H4 (cell line): Measurements from ENCODE around the gene CPAMD8. TPM values are rescaled to one million over a fixed set of nuclear protein-coding genes. Genes with fewer than 3 reads are reported as not detected.
A peak's percentile ranks its signal among the peaks of the same experiment; 100 is the strongest.

Source experiments
- DNase-seq: peaks from one replicate; pipeline ENCODE4 v3.0.0-alpha.2; 2015; ENCODE audit warnings: low spot score
- total RNA-seq: library from RNA; depleted of rRNA; stranded (reverse); fragments of >200 nt; shearing (Covaris generic); gene quantifications from 2 replicates; pipeline ENCODE4 v1.2.3, GENCODE V29; 2014

Gene CPAMD8
- total RNA-seq, 1 experiment from 2014 or later: not detected

- DNase-seq: peak; percentile 71
These were observed 105.6 kb downstream of the CPAMD8 start for GRCh38 chr19:16920816-16921529.

DNA sequence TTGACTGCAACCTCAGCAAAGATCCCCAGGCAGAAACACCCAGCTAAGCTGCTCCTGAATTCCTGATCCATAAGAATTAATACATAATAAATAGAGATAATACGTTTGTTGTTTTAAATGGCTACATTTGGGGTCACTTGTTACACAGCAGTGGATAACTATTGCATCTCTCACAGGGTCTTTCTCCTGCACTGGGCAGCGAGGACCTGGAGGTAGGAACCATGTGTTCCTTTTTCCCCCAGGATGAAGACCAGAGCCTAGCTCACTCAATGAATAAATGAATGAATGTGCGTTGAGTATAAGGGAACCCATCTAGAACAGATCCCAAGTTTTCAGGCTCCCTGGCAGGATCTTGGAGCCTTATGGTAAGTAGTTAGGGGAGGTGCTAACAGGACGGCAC lies 107.1 kb downstream of the CPAMD8 start:
- no peak for DNase-seq

DNA sequence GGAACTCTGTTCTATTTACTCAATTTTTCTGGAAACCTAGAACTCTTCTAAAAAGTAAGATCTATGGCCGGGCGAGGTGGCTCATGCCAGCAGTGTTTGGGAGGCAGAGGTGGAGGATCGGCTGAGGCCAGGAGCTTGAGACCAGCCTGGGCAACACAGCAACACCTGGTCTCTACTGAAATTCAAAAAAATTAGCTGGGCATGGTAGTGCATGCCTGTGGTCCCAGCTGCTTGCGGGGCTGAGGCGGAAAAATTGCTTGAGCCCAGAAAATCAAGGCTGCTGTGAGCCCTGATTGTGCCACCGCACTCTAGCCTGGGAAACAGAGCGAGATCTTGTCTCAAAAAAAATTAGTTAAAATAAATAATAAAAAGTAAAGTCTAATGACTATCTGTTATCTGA lies 109.2 kb downstream of the CPAMD8 start:
- DNase-seq: no peak

- DNase-seq: no peak
These were observed 110.9 kb downstream of the CPAMD8 start for GRCh38 chr19:16915734-16916133.

- DNase-seq: no peak
These were observed 111.5 kb downstream of the CPAMD8 start for GRCh38 chr19:16915135-16915534.

DNA sequence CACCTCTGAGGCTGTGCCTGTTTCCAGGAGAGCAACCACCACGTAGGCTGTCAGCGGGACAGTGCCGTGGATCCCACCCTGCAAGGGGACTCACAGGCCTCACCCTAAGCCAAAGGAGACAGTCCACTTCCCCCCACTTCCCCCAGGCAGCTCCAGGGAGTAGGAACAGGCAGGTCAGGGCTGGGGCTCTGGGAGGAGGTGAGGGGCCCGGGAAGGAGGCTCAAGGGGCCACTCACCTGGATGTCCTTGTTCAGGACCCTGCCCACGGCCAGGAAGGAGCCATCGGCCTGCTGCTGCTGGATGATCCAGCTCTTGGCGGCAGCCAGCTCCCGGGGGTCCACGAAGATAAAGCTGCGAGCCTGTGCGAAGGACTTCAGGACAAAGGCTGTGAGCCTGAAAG lies 112.2 kb downstream of the CPAMD8 start:
- no peak for DNase-seq

GRCh38 chr19:16912780-16913179 lies 113.8 kb downstream of the CPAMD8 start:
- no peak for DNase-seq

- DNase-seq: no peak
These were observed 115.6 kb downstream of the CPAMD8 start for GRCh38 chr19:16911046-16911445.

DNA sequence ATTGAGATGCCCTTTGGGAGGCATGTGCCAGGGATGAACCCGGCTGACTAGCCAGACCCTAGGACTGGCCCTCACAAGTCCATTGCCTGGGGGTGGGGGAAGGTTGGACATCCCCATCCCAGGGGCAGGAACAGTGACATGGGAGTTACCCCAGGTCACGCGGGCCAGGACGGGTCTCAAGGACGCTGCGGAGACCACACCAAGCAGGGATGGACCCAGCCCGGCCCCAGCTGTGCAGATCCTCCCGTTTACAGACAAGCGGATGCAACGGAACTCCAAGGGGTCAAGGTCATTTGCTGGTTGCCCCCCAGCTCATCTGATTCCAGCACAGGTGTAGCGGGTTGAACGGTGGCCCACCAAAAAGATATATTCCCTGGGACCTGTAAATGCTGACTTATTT lies 117.9 kb downstream of the CPAMD8 start:
- DNase-seq: no peak

DNA sequence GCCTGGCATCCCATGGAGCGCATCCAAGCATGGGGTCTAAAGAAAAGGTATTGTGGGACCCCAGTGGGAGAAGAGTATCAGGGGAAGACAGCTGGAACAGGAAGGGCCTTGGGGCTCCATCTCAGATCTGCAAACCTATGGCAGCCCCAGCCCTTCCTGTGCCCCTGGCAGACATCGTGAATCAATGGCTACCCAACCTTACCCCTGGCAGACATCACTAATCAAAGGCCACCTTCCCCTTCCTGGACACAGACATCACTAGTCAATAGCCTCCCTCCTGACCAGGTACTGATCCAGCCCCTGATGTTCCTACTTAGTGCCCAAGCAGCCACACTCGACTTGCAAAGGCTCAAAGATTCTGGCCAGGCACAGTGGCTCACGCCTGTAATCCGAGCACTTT lies 122.0 kb downstream of the CPAMD8 start:
- no peak for DNase-seq

DNA sequence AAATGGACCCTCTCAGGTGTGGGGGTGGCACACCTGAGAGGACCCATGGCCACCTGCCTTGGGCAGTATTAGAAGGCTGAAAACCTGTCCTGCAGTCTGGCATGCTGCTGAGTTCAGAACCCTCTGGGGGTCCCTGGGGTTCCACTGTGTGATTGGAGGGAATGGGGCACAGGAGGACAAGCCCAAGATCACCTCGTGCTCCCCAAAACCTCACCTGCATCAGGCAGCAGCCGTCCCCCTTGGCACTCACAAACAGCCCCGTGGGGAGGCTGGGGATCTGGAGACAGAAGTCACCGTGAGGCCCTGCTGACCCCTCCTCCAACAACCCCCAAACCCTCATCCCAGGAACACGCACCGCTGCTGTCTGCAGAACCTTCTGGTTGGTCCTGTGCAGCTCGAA lies 123.3 kb downstream of the CPAMD8 start:
- no peak for DNase-seq

GRCh38 chr19:16902545-16902944 lies 124.1 kb downstream of the CPAMD8 start:
- DNase-seq: no peak

GRCh38 chr19:16901491-16902175 lies 125.0 kb downstream of the CPAMD8 start:
- DNase-seq: no peak

- no peak for DNase-seq
These were observed 127.0 kb downstream of the CPAMD8 start for GRCh38 chr19:16899566-16900075.

DNA sequence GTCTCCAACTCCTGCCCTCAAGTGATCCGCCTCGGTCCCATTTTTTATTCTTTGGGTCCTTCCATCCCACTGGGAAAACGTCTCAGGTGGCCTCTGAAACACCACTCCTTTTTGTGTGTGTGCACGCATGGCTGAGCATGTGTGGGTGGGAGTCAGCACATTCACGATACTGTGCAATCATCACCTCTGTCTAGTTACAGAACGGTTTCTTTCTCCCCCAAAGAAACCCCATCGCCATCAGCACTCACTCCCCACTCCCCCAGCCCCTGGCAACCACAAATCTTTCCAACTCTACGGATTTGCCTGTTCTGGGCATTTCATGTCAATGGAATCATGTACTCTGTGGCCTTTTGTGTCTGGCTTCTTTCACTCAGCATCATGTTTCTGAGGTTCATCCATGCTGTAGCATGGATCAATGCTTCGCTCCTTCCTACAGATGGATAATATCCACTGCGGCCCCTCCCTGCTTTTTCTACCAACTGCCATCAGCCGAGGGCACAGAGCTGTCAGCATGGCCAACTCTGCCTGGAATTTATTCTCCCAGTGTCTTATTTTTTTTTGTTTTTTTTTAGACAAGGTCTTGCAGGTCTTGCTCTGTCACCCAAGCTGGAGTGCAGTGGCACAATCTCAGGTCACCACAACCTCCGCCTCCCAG lies 128.1 kb downstream of the CPAMD8 start:
- DNase-seq: no peak

DNA sequence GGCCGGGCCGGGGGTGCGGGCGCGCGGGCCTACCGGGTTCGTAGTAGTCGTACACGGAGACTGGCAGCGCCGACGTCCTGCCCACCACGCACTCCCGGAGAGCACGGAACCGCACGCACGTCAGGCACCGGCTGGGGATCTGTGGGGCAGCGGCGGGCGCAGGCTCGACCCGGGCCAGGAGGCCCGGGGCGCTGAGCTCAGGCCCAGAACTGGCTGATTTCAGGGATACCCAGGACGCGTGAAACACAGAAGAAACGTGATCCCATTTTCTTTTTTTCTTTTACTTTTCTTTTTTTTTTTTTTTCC lies 128.8 kb downstream of the CPAMD8 start:
- DNase-seq: no peak

DNA sequence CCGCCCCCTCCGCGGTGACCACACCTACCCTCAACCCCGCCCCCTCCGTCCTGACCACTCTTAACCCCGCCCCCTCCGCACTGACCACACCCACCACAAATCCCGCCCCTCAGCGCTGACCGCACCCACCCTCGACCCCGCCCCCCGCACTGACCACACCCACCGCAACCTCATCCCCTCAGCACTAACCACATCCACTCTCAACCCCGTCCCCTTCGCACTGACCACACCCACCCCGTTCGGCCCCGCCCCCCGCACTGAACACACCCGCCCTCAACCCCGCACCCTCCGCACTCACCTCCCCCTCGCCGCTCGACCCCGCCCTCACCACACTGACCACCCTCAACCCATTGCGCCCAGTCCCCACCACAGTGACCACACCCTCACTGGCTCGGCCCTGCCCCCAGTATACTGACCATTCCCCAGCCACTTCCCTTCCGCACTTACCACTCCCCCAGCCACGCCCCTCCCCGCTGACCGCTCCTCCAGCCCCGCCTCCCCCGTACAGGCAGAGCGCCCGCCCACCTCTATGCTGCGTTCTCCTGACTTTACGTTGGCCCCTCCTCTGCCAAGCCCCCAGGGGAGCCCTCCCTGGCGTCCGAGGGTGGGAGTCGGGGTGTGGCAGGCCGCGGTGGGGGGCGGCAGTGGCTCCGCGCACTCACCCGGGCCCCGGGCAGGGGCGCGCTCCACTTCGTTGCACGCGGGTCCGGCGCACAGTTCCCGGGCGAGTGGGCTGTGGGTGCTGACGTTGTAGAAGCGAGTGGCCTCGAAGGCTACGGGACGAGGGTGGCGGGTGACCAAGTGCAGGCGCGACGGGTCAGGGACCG lies 129.4 kb downstream of the CPAMD8 start:
- DNase-seq: peak; percentile 36

DNA sequence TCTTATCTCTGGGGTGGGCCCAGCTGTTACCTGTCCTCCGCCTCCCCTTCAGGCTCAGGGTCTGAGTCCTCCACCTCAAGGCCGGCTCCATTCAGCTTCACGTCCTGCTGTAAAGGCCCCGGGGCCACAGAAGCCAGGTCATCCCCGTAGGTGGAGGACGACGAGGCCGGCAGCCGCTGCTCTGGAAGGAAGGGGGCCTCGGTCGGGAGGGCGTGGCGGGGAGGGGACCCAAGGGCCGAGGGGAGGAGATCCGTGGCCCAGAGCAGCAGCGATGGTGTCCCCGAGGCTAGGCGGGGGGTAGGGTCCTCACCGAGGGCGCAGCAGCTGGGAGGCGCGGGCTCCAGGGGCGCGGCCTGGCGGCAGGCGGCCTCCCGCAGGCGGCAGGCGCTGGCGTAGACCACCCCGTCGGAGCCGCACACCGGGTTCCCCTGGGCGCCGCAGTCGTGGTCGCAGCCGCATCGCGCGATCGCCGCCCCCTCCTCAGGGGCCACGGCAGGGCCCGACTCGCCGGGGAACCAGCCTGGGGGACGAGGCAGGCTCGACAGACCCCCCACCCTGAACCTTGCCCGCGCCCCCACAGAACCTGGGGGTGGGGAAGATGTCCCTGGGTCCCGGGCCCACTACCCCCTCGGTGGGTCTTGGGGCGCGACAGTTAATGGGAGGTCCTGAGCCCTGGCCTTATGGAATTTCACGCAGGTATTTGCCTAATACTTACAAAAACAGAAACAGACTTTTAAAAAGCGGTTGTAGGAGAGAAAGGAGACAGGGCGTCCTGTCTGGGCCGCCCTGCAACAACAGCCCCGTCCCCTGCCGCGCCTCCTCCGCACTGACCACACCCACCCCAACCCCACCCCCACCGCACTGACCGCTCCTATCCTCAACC lies 130.2 kb downstream of the CPAMD8 start:
- DNase-seq: no peak

DNA sequence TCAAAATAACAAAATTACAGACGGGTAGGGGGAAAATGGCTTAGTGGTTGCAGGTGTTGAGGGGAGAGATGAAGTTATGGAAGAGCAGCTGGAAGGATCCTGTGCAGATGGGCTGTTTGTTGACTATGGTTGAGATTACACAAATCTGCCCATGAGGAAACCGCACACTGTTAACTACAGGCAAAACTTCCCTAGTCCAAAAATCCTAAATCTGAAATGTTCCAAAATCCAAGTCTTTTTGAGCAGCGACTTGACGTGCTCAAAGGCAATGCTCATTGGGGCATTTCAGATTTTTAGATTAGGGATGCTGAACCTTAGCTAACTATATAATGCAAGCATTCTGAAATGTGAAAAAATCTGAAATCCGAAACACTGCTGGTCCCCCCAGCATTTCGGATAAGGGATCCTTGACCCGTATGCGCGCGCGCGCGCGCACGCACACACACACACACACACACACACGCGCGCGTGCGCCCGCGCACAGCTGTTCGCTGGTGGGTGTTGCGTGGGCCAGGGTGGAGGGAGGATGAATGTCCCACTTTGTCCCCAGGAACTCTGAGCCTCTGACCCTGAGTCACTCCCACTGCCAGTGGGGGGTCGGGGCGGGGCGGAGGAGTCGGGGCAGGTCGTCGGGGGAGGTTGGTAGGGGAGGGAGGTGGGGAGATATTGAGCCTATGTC lies 131.0 kb downstream of the CPAMD8 start:
- DNase-seq: no peak

DNA sequence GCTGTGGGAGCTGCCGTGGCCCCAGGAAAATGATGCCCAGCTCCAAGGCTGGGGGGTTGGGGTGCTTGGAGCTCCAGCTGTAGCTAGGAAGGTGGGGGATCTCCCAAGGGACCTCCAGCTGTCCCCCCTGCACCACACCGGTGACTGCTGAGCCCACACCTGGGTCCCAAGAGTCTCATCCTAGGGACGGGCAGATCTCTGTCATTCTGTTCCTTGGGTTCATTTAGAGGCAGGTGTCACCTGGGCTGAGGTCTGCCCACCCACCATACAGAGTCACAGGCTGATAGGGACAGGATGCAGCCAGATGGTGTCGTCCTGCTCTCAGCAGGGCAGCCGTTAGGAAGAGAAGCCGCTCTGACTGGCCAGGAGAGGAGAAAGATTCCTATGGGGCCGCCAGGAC lies 132.5 kb downstream of the CPAMD8 start:
- DNase-seq: no peak

DNA sequence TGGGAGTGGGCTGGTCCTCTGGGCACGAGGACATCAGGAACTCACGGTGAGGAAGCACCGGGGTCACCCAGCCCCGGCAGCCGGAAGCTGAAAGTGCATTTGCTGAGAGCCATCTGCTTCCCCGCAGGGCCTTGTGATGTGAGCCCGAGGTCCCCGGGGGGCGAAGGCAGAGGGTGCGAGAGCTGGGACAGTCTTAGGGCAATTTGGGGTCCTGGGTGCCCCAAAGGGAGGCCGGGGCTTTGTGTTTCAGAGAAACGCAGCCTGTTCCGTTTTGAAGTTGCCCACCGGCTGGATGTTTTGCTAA lies 133.0 kb downstream of the CPAMD8 start:
- no peak for DNase-seq
